GM19193 (cell line): Measurements from ENCODE around the gene ARFGAP1.

ENCODE experiments used
- POLR2A ChIP-seq: IDR thresholded peaks from 4 replicates; pipeline ENCODE4 v1.6.1; 2011; ENCODE audit not compliant: insufficient read depth, insufficient read length; ENCODE audit errors: extremely low read depth

The ARFGAP1 gene

DNA sequence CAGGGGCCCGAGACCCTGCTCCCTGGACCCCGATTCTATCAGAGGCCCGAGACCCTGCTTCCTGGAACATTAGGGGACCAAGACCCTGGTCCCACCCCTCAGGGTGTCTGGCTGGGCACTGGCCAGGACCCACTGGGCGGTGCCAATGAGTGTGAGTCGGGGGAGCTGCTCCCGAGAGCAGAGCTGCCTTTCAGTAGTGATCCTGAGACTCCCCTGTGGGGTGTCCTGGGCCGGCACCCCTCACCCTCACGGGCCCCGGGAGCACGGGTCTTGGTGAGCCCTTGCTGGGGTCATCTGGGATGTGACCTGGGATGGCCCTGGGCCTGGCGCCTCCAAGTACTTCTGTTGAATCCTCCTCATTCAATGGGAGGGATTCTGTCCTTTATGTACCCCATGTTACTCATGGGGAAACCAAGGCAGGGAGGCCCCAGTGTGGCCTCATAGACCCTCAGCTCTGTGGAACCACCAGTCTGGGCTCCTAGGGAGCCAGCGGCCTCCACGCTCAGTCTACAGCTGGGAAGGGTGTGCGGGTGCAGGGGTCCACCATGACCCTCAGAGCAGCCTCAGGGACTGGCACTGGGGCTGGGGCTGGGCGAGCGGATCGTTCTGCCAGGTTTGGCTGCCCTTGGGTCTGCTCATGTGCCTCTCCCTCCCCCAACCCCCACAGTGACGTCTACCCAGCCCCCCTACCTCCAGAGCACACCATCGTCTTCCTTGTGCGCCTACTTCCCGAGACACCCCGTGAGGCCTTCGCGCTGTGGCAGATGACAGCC, 46.0 kb downstream of the ARFGAP1 start:
- TF ChIP-seq POLR2A, result no peak

DNA sequence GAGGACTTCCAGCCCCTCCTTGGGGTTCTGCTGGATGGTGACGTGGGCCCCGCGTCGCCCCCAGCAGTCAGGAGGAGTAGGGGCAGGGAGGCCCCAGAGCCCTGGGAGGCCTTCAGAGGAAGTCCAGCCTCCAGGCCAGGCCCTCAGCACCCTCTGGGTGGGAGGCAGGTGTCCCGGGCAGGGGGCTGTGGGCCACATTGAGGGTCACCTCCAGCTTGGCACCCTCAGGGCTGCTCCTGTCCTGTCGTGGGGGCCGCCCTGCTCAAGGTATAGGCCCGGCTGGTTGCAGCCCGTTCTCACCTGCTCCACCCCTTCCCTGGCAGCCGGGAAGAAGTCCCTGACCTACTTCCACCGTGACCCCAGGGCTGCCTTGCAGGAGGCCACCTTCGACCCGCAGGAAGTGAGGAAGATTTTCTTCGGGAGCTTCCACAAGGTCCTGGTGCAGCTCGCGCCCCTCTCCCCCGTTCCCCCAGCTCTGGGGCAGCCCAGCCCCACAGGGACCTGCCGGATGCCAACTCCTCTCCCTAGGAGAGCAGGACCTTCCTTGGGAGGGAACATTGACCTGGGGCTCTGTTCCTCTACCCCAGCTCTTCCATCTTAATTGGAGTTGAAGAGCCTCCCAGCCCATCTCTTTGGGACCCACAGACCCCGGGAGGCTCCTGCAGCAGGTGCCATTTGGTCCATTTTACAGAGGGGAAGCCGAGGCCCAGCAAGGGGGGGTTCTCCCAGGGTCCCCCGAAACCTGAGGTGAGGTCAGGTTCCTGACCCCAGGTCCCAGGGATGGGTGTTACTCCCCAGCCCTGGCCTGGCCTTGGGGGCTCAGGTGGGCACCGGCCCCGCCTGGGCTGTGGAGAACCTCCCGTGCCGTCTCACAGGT, 46.8 kb downstream of the ARFGAP1 start:
- TF ChIP-seq POLR2A, result no peak

DNA sequence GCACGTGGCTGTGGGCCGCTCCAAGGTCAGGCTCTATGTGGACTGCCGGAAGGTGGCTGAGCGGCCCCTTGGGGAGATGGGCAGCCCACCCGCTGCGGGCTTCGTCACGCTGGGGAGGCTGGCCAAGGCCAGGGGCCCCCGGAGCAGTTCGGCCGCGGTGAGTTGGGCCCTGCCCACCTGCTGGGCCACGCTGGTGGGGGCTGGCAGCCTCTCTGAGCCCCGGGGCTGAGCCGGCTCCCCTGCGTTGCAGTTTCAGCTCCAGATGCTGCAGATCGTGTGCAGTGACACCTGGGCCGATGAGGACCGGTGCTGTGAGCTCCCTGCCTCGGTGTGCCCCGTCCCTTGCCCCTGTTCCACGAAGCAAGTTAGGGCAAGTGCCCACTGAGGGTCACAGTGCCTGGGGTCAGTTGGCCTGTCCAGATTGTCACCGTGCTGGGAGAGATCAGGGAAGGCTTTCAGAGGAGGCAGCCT, 47.5 kb downstream of the ARFGAP1 start:
- no peak for TF ChIP-seq POLR2A

- TF ChIP-seq POLR2A, result no peak
Observed at GRCh38 chr20:63320616-63321147, 48.1 kb downstream of the ARFGAP1 start.

GRCh38 chr20:63321148-63321831, 48.7 kb downstream of the ARFGAP1 start:
- TF ChIP-seq POLR2A, result no peak

- no peak for TF ChIP-seq POLR2A
Observed at GRCh38 chr20:63322146-63322932, 49.7 kb downstream of the ARFGAP1 start.

- no peak for TF ChIP-seq POLR2A
Observed at GRCh38 chr20:63322933-63323273, 50.3 kb downstream of the ARFGAP1 start.

- no peak for TF ChIP-seq POLR2A
Observed at GRCh38 chr20:63323357-63323981, 50.9 kb downstream of the ARFGAP1 start.

- no peak for TF ChIP-seq POLR2A
Observed at GRCh38 chr20:63325021-63325471, 52.4 kb downstream of the ARFGAP1 start.

- TF ChIP-seq POLR2A, result no peak
Observed at GRCh38 chr20:63325554-63326313, 53.1 kb downstream of the ARFGAP1 start.

DNA sequence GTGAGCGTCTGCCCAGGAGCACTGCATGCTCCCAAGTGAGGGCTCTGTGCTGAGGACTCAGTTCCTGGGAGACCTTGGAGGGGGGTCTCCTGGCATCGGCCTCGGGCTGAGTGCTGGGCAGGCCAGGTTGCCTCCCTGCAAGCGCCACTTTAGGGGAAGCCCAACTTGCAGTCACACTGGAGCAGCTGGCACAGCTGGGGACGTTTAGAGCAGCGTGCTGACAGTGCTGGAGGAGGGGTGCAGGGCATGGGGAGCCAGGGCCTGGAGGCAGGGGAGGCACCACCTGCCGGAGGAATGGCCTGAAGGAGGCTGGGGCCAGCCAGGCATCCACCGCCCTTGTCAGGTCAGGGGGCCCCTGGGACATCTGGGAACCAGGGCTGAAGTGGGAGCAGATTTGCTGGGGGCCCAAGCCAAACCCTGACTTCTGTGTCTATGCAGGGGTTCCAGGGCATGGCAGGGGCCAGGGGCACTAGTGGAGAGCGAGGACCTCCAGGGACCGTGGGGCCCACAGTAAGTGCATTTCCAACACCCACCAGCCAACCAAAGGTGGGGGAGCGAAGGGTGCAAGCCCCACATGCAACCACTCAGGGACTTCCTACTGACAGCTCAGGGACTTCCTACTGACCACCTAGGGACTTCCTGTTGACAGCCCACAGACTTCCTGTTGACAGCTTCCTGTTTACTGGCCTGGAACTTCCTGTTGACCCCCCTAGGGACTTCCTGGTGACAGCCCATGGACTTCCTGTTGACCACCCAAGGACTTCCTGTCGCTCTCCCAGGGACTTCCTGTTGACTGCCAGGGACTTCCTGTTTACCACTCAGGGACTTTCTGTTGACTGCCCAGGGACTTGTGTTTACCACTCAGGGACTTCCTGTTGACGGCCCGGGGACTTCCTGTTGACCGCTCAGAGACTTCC, 54.0 kb downstream of the ARFGAP1 start:
- no peak for TF ChIP-seq POLR2A

- no peak for TF ChIP-seq POLR2A
Observed at GRCh38 chr20:63327231-63327745, 54.7 kb downstream of the ARFGAP1 start.
